Uterus (tissue), 2 donors: Measurements from ENCODE around the gene PRR9.

Experiments
- POLR2A ChIP-seq, 2 donors: fragments of 450-650 bp; IDR thresholded peaks; one replicate each; pipeline ENCODE4 v1.6.1; 2016; ENCODE audit warnings: antibody characterized with exemption in 2 of 2, mild to moderate bottlenecking in 1 of 2, moderate library complexity in 1 of 2
- TF ChIP-seq, protein P1 (sequence below), 4 experiments: fragments of 200-600 bp in 2 of 4; fragments of 450-650 bp in 2 of 4; sonication (generic) in 2 of 4; IDR thresholded peaks; one replicate each; pipeline ENCODE4 v1.5.1; 2016 to 2019; ENCODE audit warnings: antibody characterized with exemption in 4 of 4, mild to moderate bottlenecking in 2 of 4, moderate library complexity in 1 of 4

DNA sequence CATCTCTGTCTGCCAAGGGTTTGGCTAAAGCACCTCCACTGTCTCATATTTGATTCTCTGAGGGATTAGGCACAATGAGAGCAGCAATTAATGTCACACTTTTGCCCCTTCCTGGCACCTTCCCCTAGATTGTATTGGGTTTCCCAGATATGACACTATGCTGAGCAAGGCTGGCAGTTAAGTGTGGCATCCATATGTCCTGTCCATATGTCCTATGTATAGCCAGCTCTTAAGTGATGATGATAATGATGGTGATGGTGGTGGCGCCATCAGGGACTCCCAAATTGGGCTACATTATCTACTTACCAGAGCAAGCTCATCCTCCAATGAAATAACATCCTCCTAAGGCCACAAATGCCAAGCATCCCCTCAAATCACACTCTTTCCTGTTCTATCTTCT, 28.6 kb downstream of the PRR9 start:
- TF ChIP-seq, protein P1, sequence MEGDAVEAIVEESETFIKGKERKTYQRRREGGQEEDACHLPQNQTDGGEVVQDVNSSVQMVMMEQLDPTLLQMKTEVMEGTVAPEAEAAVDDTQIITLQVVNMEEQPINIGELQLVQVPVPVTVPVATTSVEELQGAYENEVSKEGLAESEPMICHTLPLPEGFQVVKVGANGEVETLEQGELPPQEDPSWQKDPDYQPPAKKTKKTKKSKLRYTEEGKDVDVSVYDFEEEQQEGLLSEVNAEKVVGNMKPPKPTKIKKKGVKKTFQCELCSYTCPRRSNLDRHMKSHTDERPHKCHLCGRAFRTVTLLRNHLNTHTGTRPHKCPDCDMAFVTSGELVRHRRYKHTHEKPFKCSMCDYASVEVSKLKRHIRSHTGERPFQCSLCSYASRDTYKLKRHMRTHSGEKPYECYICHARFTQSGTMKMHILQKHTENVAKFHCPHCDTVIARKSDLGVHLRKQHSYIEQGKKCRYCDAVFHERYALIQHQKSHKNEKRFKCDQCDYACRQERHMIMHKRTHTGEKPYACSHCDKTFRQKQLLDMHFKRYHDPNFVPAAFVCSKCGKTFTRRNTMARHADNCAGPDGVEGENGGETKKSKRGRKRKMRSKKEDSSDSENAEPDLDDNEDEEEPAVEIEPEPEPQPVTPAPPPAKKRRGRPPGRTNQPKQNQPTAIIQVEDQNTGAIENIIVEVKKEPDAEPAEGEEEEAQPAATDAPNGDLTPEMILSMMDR (IDR thresholded peaks at IDR 0.05): no peak
- no peak for TF ChIP-seq POLR2A (IDR thresholded peaks at IDR 0.05)
